H1 (cell line): ENCODE measurements around the gene BBS5. TPM values are rescaled to one million over a fixed set of nuclear protein-coding genes. Genes with fewer than 3 reads are reported as not detected.

ENCODE experiments used
- CTCF ChIA-PET: fragments of 300-600 bp; sonication (Branson Sonifier 250); formaldehyde crosslinking; loops from one replicate; lab custom pipeline; 2021; ENCODE audit not compliant: partially characterized antibody; lab: Charles Lee
- POLR2A ChIA-PET: fragments of 300-600 bp; sonication (Branson Sonifier 250); formaldehyde crosslinking; loops from one replicate; lab custom pipeline; 2021; ENCODE audit warnings: inconsistent platforms; ENCODE audit not compliant: partially characterized antibody; lab: Charles Lee
- DNase-seq, 2 experiments: peaks; one replicate each; pipeline versions ENCODE4 v3.0.0 to v3.0.0-alpha.2; 2010 to 2022; ENCODE audit warnings: low spot score in 2 of 2, low read depth in 1 of 2, mixed read lengths in 1 of 2
- FAIRE-seq: peaks from 2 replicates; lab custom pipeline; 2011; peaks lifted over from hg19 to GRCh38; lab: Jason Lieb, UNC
- H2AFZ ChIP-seq: 2 replicates; pipeline ENCODE4 v1.8.1; 2012; ENCODE audit warnings: low read length, inconsistent platforms
- H2AK5ac ChIP-seq: 2 replicates; pipeline ENCODE4 v1.6.1; 2013; ENCODE audit warnings: low read depth, low read length
- H2BK120ac ChIP-seq: replicated peaks from 2 replicates; pipeline ENCODE3; 2013; ENCODE audit warnings: low read depth, low read length, inconsistent platforms
- H2BK12ac ChIP-seq: 2 replicates; pipeline ENCODE4 v1.6.1; 2013; ENCODE audit warnings: low read depth, low read length
- H2BK15ac ChIP-seq: 2 replicates; pipeline ENCODE4 v1.6.1; 2013; ENCODE audit warnings: low read length
- H2BK20ac ChIP-seq: 2 replicates; pipeline ENCODE4 v1.6.1; 2013; ENCODE audit warnings: low read length
- H2BK5ac ChIP-seq: 2 replicates; pipeline ENCODE4 v1.6.1; 2013; ENCODE audit warnings: low read depth, low read length
- H3K14ac ChIP-seq: 2 replicates; pipeline ENCODE4 v1.6.1; 2013; ENCODE audit warnings: inconsistent platforms; ENCODE audit not compliant: insufficient read length
- H3K18ac ChIP-seq: 2 replicates; pipeline ENCODE4 v1.6.1; 2013; ENCODE audit warnings: low read length; ENCODE audit errors: extremely low read depth
- H3K23ac ChIP-seq: 2 replicates; pipeline ENCODE4 v1.6.1; 2013; ENCODE audit warnings: inconsistent platforms; ENCODE audit not compliant: insufficient read length
- H3K23me2 ChIP-seq: 2 replicates; pipeline ENCODE4 v1.6.1; 2013; ENCODE audit warnings: low read depth, low read length
- H3K27ac ChIP-seq: 2 replicates; pipeline ENCODE4 v1.6.1; 2011; ENCODE audit warnings: low read depth, low read length, inconsistent platforms
- H3K27me3 ChIP-seq, 4 experiments: replicated peaks in 1 of 4; 1 replicate in 1 of 4; 2 replicates in 3 of 4; pipeline versions ENCODE4 v1.6.1 to v1.8.1; 2011 to 2013; ENCODE audit warnings: low read length in 3 of 4, mild to moderate bottlenecking in 3 of 4, inconsistent platforms in 2 of 4, mixed read lengths in 2 of 4, moderate library complexity in 1 of 4; ENCODE audit not compliant: control insufficient read depth in 3 of 4, insufficient read depth in 3 of 4; ENCODE audit errors: extremely low read depth in 1 of 4
- H3K36me3 ChIP-seq, 4 experiments: 2 replicates each; pipeline versions ENCODE4 v1.6.1 to v1.8.1; 2011 to 2013; ENCODE audit warnings: mild to moderate bottlenecking in 4 of 4, low read length in 3 of 4, moderate library complexity in 2 of 4, control low read depth in 1 of 4, inconsistent platforms in 1 of 4; ENCODE audit not compliant: insufficient read depth in 4 of 4, control insufficient read depth in 2 of 4
- H3K4ac ChIP-seq: replicated peaks from 2 replicates; pipeline ENCODE3; 2013; ENCODE audit warnings: low read length, low read depth, mixed read lengths, inconsistent platforms; ENCODE audit not compliant: insufficient read length
- H3K4me1 ChIP-seq, 4 experiments: replicated peaks in 1 of 4; 1 replicate in 1 of 4; 2 replicates in 3 of 4; pipeline versions ENCODE4 v1.6.1 to v1.8.1; 2011 to 2013; ENCODE audit warnings: low read length in 3 of 4, inconsistent platforms in 2 of 4, mixed read lengths in 1 of 4; ENCODE audit not compliant: insufficient read depth in 4 of 4, control insufficient read depth in 3 of 4
- H3K4me2 ChIP-seq, 2 experiments: 2 replicates each; pipeline versions ENCODE4 v1.6.1 to v1.8.1; 2011 to 2013; ENCODE audit warnings: low read depth in 2 of 2, low read length in 2 of 2, control low read depth in 1 of 2, inconsistent platforms in 1 of 2, mild to moderate bottlenecking in 1 of 2; ENCODE audit not compliant: insufficient read depth in 1 of 2
- H3K4me3 ChIP-seq, 4 experiments: fragments of 200-600, 300-600 bp in 1 of 4; sonication (generic), shearing (Covaris generic), sonication (Bioruptor Twin) in 1 of 4; 2 replicates each; pipeline versions ENCODE4 v1.5.1 to v1.8.1; 2011 to 2016; ENCODE audit warnings: low read length in 4 of 4, low read depth in 3 of 4, control low read depth in 2 of 4, inconsistent platforms in 2 of 4, mild to moderate bottlenecking in 2 of 4, mixed read lengths in 1 of 4, moderate library complexity in 1 of 4; ENCODE audit not compliant: insufficient read depth in 2 of 4; ENCODE audit errors: extremely low read depth in 1 of 4
- H3K56ac ChIP-seq: replicated peaks from 2 replicates; pipeline ENCODE3; 2013; ENCODE audit warnings: low read depth, mild to moderate bottlenecking, mixed read lengths, low read length, inconsistent platforms; ENCODE audit not compliant: insufficient read length
- H3K79me1 ChIP-seq: 2 replicates; pipeline ENCODE4 v1.6.1; 2013; ENCODE audit warnings: low read depth, low read length, control low read depth
- H3K79me2 ChIP-seq, 2 experiments: 2 replicates each; pipeline versions ENCODE4 v1.6.1 to v1.8.1; 2012 to 2013; ENCODE audit warnings: low read length in 2 of 2, mild to moderate bottlenecking in 2 of 2, inconsistent platforms in 1 of 2; ENCODE audit not compliant: insufficient read depth in 2 of 2, control insufficient read depth in 1 of 2
- H3K9ac ChIP-seq, 4 experiments: replicated peaks in 1 of 4; 1 replicate in 1 of 4; 2 replicates in 3 of 4; pipeline versions ENCODE4 v1.6.1 to v1.8.1; 2011 to 2013; ENCODE audit warnings: low read depth in 3 of 4, low read length in 3 of 4, control low read depth in 2 of 4, mild to moderate bottlenecking in 2 of 4, moderate library complexity in 2 of 4, inconsistent platforms in 1 of 4; ENCODE audit errors: extremely low read depth in 1 of 4
- H3K9me3 ChIP-seq, 2 experiments: 2 replicates each; pipeline versions ENCODE4 v1.6.1 to v1.8.1; 2012 to 2013; ENCODE audit warnings: mild to moderate bottlenecking in 2 of 2, moderate library complexity in 2 of 2, control low read depth in 1 of 2, inconsistent platforms in 1 of 2, low read depth in 1 of 2, low read length in 1 of 2, mixed read lengths in 1 of 2; ENCODE audit not compliant: insufficient read depth in 2 of 2
- H4K20me1 ChIP-seq, 2 experiments: replicated peaks in 1 of 2; 2 replicates each; pipeline versions ENCODE3 to v1.8.1; 2011 to 2013; ENCODE audit warnings: inconsistent platforms in 2 of 2, low read length in 2 of 2, mild to moderate bottlenecking in 1 of 2; ENCODE audit not compliant: insufficient read depth in 2 of 2, control insufficient read depth in 1 of 2
- H4K5ac ChIP-seq: 2 replicates; pipeline ENCODE4 v1.6.1; 2013; ENCODE audit warnings: low read length, low read depth, mixed read lengths, inconsistent platforms; ENCODE audit not compliant: insufficient read length
- H4K8ac ChIP-seq: 2 replicates; pipeline ENCODE4 v1.8.0; 2013; ENCODE audit warnings: mild to moderate bottlenecking, moderate library complexity, low read length, inconsistent platforms; ENCODE audit not compliant: insufficient read depth; ENCODE audit errors: extremely low read depth
- H4K91ac ChIP-seq: replicated peaks from 2 replicates; pipeline ENCODE3; 2013; ENCODE audit warnings: low read length, mixed read lengths, inconsistent platforms; ENCODE audit not compliant: insufficient read length
- ASH2L ChIP-seq: fragments of 200-600, 300-600 bp; sonication (generic); IDR thresholded peaks from one replicate; pipeline ENCODE4 v1.7.1; 2017; ENCODE audit warnings: low read length
- CBX5 ChIP-seq: fragments of 300-800, 300-1000 bp; sonication (generic); IDR thresholded peaks from 2 replicates; pipeline ENCODE4 v1.7.1; 2016; ENCODE audit warnings: antibody characterized with exemption, low read length, low read depth
- EGR1 ChIP-seq: IDR thresholded peaks from 2 replicates; pipeline ENCODE4 v1.6.1; 2011; ENCODE audit warnings: low read depth, low read length, borderline replicate concordance
- FOSL1 ChIP-seq: IDR thresholded peaks from 2 replicates; pipeline ENCODE4 v1.6.1; 2011; ENCODE audit warnings: mild to moderate bottlenecking, low read depth, low read length, moderate library complexity; ENCODE audit not compliant: insufficient read depth
- KDM1A ChIP-seq: fragments of 200-600, 300-600 bp; sonication (generic); IDR thresholded peaks from 2 replicates; pipeline ENCODE4 v1.7.1; 2016; ENCODE audit warnings: mild to moderate bottlenecking, low read length, borderline replicate concordance
- KDM4A ChIP-seq: IDR thresholded peaks from one replicate; pipeline ENCODE4 v1.7.1; 2012; ENCODE audit warnings: low read depth, mild to moderate bottlenecking, moderate library complexity, low read length, inconsistent platforms; ENCODE audit not compliant: severe bottlenecking
- KDM5A ChIP-seq: fragments of 200-600 bp; IDR thresholded peaks from 2 replicates; pipeline ENCODE4 v1.7.1; 2012; ENCODE audit warnings: mild to moderate bottlenecking, low read length, inconsistent platforms, mixed read lengths
- MAFK ChIP-seq: IDR thresholded peaks from 2 replicates; pipeline ENCODE4 v1.6.1; 2012; ENCODE audit warnings: low read depth, mild to moderate bottlenecking, improper control_type of control experiment, low read length
- NANOG ChIP-seq: IDR thresholded peaks from 2 replicates; pipeline ENCODE4 v1.6.1; 2011; ENCODE audit warnings: low read length, low read depth, mild to moderate bottlenecking, inconsistent platforms; ENCODE audit not compliant: insufficient read depth, poor library complexity, severe bottlenecking
- POLR2AphosphoS5 ChIP-seq: IDR thresholded peaks from 2 replicates; pipeline ENCODE4 v1.6.1; 2011; ENCODE audit warnings: low read depth, low read length
- RBBP5 ChIP-seq: IDR thresholded peaks from 2 replicates; pipeline ENCODE4 v1.7.1; 2012; ENCODE audit warnings: low read depth, mild to moderate bottlenecking, inconsistent platforms, low read length, moderate library complexity, borderline replicate concordance
- SP2 ChIP-seq: IDR thresholded peaks from 2 replicates; pipeline ENCODE4 v1.6.1; 2012; ENCODE audit warnings: mild to moderate bottlenecking, low read length, inconsistent platforms
- SRF ChIP-seq: IDR thresholded peaks from 2 replicates; pipeline ENCODE4 v1.6.1; 2011; ENCODE audit warnings: mild to moderate bottlenecking, low read depth, low read length, moderate library complexity
- ZNF274 ChIP-seq: IDR thresholded peaks from 2 replicates; pipeline ENCODE4 v1.7.0; 2012; ENCODE audit warnings: low read length, borderline replicate concordance; ENCODE audit errors: extremely low read depth
- polyA plus RNA-seq, 7 experiments: library from polyadenylated mRNA; depleted of rRNA in 3 of 7; stranded (reverse) in 5 of 7; unstranded in 2 of 7; fragments of >200 nt in 5 of 7; fragments of 200-250 nt in 2 of 7; gene quantifications; 1 replicate in 5 of 7; 2 replicates in 1 of 7; 4 replicates in 1 of 7; pipeline versions ENCODE4 v1.2.1 to v1.2.3, GENCODE V29; 2011 to 2013; ENCODE audit warnings: missing spikeins in 2 of 7, mixed read lengths in 2 of 7
- total RNA-seq: library from RNA; stranded (reverse); fragmentation: NEBNext Ultra II Directional; extraction: Animal tissue kit (Norgen Biotek cat#: 25700); gene quantifications from 2 replicates; pipeline ENCODE4 v1.2.1, GENCODE V29; 2021

Gene BBS5
- total and polyA plus RNA-seq, 2 of the 8 experiments (the other 6 are each of a cell fraction or from before 2014, with no cell fraction given): 0.20 to 0.36 TPM

DNA sequence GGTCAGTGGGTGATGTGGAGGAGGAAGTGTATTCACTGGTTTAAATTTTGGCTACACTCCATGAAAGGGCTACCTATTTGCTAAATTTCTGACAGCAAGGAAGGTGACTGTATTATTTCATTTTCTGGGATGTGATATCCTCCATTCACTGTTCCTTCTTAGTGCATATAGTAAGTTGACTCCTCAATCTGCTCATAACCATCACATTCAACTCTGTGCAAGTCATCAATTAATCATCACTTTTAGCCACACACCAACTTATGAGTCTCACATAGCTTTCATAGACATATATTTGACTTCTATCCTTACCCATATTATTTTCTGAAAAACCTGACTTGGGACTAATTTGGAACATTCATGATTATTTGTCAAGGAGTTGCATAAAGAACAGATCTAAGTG, 47.2 kb downstream of the BBS5 start:
- Histone ChIP-seq H3K23me2 (no peaks in the 10 kb centered on the region), H3K18ac (no peak overlapping the region), H3K4me1 (no peaks in the 10 kb centered on the region), H2BK120ac (no peak overlapping the region), H4K8ac (no peak overlapping the region), H4K5ac (no peak overlapping the region), H3K4me2 (no peak overlapping the region), H3K27ac (no peak overlapping the region), H4K91ac (no peak overlapping the region), H3K23ac (no peak overlapping the region), H3K9me3 (no peaks in the 10 kb centered on the region), H3K27me3 (no peaks in the 10 kb centered on the region), H3K14ac (no peak overlapping the region), H2AK5ac (no peak overlapping the region), H2BK5ac (no peak overlapping the region), H3K36me3 (peaks cover 0 to 12% (median 5%) of the 10 kb centered on the region in 4 experiments; a peak in 4 of 8 replicates), H3K79me1 (no peaks in the 10 kb centered on the region), H2AFZ (no peak overlapping the region), H2BK12ac (no peak overlapping the region), H3K4me3 (no peak overlapping the region), H3K56ac (no peak overlapping the region), H3K9ac (no peak overlapping the region), H4K20me1 (no peaks in the 10 kb centered on the region), H2BK20ac (no peak overlapping the region), H2BK15ac (no peak overlapping the region), H3K4ac (no peak overlapping the region), H3K79me2 (no peaks in the 10 kb centered on the region)
- DNase-seq (no peak), FAIRE-seq (no peak)
- no peak for TF ChIP-seq SRF
- TF ChIP-seq MAFK: no peak
- no peak for TF ChIP-seq RBBP5
- no peak for TF ChIP-seq SP2
- no peak for TF ChIP-seq POLR2AphosphoS5
- TF ChIP-seq KDM5A: no peak
- no peak for TF ChIP-seq ASH2L
- TF ChIP-seq KDM4A: no peak
- no peak for TF ChIP-seq FOSL1
- TF ChIP-seq KDM1A: no peak
- TF ChIP-seq ZNF274: no peak
- no peak for TF ChIP-seq EGR1
- TF ChIP-seq NANOG: no peak
- no peak for TF ChIP-seq CBX5
- POLR2A ChIA-PET: no interaction called here
- CTCF ChIA-PET: no interaction called here
